HG03025 (cell line): Measurements from ENCODE around the gene ARNT2.

Source experiments
- ATAC-seq: cut with Tn5 transposase; IDR thresholded peaks from one replicate; pipeline ENCODE4 v1.9.1; 2021; ENCODE audit warnings: mild to moderate bottlenecking, moderate library complexity; ENCODE audit not compliant: unreplicated experiment, low FRiP score

ARNT2 gene

DNA sequence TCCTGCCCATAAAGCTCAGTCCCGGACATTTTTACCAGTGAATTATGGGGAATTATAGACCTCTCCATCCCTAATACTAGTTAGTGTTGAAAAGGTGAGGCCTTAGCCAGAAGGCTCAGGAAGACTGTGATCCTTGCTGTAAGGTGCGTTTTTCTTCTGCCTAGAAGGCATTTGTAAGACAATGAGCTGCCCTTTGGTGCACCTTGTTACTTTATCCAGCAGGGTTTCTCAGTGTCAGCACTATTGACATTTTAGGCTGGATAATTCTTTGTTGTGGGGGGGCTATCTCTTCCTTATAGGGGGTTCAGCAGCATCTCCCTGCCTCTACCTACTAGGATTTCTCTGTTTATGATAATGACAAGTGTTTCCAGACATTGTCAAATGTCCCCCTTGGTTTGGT is 182.8 kb downstream of the ARNT2 start:
- ATAC-seq = no peak

DNA sequence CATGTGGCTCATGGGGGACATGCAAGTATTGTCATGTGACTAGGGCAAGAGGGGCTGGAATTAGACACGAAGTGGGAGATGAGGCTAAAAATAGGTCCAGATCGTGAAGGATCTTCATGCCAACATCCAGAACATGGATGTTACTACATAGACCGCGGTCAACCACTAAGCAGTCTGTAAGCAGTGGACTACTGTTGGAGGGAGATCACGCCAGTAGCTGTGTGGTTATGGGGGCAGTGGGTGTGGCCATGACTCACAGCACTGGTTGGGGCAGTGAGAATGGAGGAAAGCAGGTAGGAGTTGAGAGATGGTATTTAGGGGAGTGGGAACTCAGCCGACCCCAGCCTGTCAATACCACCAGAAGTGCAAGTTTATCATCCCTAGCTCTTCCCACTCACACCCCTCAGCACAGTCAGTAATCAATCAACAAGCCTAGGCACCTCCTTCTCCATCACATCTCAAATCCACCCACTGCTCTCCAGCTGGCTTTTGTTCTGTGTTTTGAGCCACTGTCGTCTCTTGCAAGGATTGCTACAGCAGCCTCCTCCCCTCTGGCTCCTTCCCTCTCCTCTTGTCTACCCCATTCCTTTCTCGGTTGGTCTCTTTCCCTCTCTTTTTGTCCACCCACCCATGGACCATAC is 183.8 kb downstream of the ARNT2 start:
- no peak for ATAC-seq

DNA sequence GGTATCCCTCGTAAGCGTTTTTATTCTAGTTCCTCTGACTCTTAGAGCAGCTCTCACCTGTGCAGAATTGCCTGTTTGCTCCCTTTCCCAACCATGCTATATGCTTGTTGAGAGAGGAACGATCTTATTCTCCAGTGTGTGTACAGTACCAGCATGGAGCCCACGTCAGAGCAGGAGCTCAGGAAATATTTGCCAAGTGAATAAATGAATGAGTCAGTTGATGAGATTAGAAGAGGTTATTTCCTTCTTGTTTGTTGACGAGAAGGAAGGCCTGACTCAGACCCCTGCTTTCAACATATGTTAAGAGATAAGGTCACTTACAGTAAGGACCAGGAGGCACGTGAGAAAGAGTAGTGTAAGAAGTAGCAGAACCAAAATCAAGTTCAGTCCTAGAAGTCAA is 184.6 kb downstream of the ARNT2 start:
- ATAC-seq = no peak

DNA sequence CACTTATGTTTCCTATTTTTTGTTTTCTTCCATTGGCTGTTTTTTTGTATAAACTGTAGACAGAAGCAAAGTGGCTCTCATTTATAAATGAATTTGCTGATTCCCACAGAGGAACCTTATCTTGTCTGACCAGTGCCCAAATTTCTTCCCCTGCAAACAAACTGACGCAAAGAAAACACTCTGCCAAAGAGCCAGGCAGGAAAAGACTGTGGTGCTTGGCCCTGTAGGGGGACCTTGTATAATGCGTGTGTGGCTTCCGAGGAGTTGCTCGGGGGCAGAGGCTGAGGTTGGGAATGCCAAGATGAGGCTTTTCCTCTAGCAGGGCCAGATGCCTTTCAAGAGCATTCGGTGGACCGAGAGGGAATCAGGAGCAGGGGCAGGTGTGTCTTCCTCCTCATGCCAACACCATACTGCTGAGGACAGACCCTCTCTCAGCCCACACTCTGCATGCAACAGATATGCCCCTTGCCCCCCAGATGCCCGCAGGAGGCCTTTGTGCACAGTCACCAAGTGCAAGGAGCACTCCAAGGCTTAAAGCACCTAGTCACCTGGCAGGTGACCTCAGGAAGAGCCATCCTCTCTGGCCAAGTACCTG is 186.7 kb downstream of the ARNT2 start:
- no peak for ATAC-seq

DNA sequence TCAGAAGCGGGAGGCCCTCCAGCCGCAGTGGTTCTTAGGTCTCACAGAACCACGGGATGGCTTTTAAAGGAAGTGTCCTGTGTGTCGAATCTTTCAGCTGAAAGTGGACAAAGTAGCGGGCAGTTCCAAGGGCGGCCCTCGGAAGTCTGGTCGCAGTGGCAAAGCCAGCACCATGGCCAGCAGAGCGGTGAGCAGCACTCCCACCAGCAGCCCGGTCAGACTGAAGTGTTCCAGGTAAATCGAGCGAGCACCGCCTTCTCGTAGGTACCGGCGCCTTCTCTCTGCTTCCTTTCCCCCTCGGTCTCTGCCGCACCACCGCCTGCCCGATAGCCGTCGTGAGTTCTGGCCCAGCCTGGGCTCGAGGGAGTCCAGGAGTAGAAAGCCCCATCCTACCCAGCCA is 187.3 kb downstream of the ARNT2 start:
- ATAC-seq = no peak

DNA sequence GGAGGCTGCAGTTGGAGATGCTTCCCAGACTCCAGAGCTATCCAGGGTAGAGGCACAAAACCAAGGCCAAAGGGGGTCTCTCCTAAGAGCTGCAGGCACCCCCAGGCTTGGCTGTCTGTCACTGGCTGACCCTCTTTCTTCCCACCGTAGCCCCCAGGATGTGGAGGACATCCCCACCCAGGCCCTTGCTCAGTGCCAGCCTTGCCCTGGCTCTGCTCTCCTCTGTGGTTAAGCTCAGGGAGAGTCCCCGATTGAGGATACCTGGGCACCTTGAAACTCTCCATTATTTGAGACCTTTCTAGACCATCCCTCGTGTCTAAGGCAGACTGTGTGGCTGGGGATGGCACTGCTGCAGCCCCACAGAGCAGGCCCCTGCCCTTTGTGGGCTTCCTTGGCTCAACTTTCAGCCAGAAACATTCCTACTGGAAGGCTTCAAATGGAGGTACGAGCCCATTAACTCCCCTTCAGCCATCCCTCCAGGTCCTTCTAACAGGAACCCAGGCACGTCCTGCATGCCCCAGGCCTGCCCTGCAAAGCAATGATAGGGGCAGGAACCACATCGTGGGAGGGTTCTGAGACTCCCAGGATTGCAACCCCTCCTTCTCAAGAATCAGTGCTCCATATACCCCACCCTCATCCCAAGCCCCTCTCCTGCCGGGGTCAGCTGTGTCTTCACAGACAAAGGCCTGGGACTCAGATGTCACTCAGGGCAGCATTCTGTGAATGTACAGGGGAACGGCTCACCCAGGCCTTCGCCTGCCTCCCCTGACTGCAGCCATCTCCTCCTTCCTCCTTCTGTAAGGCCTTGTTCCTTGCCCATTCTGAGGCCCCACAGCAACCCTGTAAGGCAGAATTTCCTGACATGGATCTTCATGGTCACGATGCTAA is 188.0 kb downstream of the ARNT2 start:
- no peak for ATAC-seq

DNA sequence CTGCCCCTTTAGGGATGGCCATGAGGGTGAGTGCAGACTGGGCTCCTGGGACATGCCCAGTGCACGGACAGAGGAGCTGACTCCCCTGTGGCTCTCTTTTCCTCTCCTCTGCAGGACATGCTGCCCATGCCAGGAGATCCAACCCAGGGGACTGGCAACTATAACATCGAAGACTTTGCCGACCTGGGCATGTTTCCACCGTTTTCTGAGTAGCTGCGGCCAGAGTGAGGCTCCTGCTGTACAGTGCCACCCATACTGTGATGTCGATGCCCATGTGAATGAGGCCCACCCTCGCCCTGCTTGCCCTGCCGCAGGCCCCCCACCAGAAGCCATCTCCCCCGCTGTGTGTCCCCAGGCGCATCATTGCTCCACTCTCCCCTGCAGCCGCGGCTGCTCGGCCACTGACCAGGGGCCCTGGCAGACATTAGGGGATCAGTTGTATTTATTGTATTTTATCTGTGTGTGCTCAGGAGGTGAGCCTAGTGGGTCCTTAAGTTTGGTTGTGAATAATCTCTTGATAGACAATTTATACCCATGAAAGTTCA is 189.4 kb downstream of the ARNT2 start:
- ATAC-seq = no peak

DNA sequence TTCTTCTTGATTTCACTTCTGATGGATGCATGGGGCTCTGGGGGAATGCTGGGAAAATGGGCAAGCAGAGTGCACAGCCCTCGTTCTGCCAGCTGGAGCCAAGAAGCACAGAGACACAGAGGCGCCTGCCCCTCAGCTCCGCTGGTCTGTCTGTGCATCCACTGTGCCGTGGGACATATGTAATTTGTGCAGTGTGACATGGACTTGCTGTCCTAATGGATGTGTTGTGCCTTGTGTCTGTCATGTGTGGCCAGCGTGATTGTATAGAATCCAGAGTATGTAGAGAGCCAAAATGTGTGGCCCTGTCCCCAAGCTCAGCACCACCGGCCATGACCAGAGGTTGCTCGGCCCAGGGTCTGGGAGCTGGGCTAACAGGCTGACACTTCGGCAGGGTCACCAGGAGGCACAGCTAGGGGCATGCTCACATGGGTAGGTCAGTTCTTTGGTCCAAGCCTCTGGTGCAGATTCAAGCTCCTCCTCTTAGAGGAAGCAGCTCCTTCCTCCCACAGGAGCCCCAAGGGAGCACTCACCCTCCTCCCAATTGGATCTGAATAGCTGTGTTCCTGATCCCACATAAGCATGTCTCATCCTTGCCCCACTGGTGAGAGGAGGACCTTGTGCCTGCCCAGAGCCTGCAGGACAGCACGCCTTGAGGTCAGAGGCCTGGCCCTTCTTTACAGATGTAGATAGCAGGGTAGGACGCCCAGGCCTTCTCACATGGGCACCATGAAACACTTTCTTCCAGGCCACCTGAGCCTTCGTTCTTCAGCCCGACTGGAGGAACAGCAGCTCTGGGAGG is 190.1 kb downstream of the ARNT2 start:
- ATAC-seq = no peak

DNA sequence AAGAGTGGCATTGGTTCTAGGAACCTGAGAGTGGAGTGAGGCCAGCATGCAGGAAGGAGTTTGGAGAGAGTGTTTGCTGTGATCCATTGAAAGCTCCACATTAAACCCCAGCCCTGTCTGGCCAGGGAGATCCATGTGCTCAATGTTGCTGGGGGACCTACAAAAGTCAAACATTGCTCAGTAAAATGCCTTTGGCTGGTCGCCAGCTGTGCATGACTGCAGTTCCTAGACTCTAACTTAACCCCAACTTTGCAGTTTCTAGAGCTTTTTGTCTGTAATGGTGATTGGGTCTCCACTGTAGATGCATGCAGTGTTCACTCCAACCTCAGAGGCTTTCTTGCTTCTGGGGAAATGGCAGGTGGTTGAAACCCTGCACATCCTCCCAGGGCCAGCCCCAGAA is 191.2 kb downstream of the ARNT2 start:
- no peak for ATAC-seq

DNA sequence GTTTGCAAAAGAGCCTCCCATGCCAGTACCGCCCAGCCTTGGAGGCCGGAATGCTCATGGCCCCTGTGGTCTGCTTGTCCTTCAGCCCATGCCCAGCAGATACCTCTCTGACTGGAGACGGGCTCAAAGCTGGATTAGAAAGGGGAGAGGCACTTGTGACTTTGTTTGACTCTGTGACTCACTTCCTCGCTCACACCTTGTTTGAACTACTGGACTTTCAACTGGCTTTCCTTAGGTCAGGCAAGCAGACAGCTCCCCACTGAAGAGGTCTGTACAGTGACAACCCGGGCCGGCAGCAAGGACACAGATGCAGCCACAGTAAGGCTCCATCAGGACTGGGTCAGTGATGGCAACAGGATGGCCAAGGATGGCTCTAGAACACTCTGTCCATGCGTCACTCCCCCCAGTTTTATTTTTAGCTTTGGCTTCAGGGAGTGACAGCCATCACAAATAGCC is 192.4 kb downstream of the ARNT2 start:
- no peak for ATAC-seq

DNA sequence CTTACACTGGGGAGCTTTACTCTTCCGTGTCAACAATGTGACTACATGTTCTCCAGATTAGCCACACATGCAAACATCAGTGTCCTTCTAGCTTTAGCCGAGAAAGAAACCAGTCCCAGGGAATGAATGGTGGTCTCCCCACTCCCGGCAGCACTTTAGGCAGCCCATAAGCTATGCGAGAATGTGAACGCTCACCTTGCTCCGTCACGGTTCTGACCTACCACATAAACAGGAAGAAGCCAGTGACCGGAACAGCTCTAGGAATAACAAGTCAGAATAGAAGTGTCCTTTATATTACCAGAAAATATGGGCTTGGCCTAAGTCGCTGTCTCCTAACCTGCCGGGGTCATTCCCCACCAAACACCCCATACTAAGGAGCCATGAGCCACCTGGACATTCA is 192.9 kb downstream of the ARNT2 start:
- ATAC-seq = no peak

DNA sequence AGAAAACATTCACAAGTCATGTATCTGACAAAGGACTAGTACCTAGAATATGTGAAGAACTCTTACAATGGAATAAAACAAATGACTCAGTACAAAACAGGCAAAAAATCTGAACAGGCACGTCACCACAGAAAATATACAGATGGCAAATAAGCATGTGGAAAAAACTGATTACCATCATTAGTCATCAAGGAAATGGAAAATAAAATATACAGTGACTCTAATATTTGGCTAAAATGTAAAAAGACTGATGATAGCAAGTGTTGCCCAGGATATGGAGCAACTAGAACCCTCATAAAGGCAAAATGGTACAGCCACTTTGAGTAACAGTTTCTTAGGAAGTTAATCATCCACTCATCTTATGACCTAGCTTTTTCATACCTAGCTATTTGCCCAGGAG is 195.2 kb downstream of the ARNT2 start:
- no peak for ATAC-seq

DNA sequence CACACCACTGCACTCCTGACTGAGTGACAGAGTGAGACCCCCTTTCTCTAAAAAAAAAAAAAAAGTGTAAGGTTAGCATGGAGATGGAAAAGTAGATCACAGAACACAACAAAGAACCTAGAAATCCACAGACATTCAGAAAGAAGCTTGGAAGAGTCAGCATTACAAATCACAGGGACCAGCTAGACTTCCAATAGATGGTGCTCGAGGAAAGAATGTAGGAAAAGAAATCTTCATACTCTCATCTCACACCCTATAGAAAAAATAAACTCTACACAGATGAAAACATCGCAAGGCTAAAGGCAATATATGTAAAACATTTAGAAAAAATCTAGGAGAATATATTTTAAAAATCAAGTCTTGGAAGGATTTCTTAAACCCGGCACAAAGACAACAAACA is 196.4 kb downstream of the ARNT2 start:
- ATAC-seq = no peak

DNA sequence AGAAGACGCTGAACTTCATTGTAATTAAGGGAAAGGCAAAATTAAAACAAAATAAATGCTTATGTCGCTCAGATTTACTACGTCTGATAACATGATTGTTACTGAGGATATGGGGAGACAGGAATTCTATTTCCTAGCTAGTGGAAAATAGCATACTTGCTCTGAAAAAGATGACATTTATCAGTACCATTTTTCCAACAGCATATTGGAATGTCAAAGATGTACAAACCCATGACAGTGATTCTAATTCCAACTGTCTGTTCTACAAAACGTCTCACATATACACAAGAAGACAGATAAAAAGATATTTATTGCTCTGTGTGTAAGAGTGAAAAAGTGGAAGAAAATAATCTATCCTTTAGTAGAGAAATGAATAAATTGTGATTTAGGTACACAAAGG is 197.1 kb downstream of the ARNT2 start:
- ATAC-seq = no peak

DNA sequence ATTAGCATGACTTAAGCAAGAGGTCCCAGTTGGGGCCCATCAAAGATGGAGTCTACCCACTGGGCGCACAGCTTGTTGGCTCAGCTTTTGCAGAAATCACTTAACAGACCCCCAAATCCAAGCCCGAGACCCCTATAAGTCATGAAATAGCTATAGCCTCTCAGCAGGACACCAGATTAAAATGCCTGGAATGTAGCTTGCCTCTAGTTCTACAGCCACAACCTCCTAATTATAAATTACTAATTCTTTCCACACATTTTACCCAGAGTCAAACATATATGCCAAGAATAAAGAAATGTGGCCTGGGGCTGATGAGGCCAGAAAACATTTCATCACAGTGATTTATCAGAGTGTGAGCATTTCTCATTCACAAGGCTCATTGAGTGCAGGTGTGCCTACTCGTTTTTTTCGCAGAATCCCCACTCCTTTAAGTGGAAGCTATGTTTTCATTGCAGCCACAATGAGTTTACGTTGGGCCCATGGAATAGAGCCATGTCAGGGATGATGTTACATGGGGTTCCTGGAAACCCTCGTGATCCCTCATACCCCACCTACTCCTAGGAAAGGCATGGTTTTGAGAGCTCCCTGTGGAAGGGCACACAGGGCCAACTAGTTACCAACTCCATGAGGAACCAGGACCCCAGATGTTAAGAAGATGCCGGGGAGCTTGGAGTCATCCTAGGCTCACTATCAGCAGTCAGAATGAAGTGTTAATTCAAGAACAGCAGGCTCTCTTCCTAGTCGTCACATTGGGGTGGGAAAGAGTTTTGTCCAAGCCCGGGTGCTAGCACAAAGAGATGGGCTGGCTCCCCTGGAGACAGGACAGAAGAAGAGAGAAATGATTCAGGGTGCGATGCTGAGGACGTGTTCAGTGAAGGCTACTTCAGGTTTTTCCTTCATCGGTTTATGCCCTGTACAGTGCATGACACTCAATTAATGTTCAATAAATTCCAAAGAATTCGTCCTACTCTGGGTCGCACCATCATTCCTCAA is 200.7 kb downstream of the ARNT2 start:
- ATAC-seq = no peak

DNA sequence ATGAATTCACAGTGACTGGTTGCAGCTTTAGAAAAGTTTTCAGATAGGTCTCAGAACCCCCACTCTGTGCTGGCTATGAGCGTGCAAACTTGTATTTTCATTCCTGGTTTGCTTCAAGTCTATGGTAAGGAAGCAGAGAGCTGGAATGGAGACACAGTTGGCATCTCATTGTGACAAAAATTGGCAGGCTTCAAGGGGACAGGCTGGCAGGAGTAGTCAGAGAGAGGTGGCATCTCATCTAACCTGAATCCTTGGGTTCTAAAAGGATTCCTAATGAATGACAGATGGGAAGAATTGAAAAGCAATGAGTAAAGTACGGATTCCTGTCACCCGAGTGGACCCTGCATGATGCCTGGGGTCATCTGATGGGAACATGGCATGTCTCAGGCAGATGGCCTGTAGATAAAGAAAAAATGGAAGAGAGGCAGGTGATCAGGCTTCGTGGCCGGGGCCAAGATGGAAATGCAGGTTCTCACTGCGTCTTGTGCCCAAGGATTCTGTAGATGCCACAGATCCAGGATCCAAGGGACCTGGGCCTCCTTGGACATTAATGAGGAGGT is 201.5 kb downstream of the ARNT2 start:
- no peak for ATAC-seq

DNA sequence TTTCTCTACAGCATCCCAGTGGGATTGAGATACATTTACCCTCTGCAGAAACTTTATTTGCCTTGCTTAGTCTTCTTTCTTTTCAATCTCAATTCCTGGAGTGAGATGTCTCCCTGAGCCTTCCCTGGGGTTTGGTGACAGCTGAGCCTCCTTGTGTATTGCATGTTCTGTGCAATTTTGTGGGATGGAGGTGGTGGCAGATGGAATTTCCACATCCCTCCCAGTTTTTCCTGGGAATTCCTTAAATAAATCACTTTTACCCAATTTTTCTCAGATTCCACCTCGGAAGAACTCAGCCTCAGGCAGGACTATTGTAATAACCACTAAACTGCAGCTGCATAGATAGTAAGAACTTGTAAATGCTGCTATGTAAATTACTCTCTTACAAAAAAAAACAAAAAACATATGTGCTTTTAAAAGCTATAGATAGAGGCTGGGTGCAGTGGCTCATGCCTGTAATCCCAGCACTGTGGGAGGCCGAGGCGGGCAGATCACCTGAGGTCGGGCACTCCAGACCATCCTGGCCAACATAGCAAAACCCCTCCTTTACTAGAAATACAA is 202.4 kb downstream of the ARNT2 start:
- no peak for ATAC-seq

DNA sequence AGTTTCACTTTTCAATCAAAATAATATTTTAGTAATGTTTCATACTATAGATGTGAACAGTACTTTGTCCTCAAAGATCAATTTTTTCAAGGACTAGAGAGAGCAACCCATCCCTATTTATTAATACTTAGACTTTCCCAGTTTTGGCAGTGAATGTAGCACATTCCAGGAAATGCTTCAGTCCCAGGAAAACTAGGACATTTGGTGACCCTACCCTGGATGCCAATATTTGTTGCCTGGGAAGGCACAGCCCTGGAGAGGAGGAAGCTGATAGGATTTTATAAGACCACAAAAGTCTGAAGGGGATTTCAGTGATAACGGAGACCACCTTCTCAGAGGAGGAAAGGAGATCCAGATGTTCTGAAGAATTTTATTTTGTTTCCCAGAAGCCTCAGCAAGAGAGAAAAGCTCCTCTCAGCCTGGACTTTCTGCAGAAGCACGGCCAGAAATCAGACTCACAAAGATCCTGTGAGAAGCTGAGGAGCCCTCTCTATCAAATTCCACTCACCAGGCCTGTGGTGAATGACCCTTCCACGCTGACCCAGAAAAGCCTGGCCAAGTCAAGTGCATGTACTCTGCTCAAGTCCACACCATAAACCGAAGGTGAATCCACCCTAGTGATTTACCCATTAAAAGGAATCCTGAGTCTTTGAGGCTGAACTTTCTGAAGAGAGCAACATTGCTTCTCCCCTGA is 203.3 kb downstream of the ARNT2 start:
- no peak for ATAC-seq
